ENCODE data around the gene EHF. TPM values are rescaled to one million over a fixed set of nuclear protein-coding genes. Genes with fewer than 3 reads are reported as not detected.

The EHF gene
- polyA plus RNA-seq, 1 donor from 2014 or later = 0.17 TPM

- H3K9me3 ChIP-seq (ENCODE audit: low read length) = no peaks in the 10 kb centered on the region
- TF ChIP-seq RAD21 (conservative IDR thresholded peaks at IDR 0.05) (no peak), POLR2AphosphoS5 (IDR thresholded peaks at IDR 0.05) (no peak), EZH2 (IDR thresholded peaks at IDR 0.05; ENCODE audit: borderline replicate concordance, insufficient read depth, low read length, poor library complexity, severe bottlenecking) (no peak), EP300 (conservative IDR thresholded peaks at IDR 0.05; ENCODE audit: poor library complexity, severe bottlenecking) (no peak), TAF1 (IDR thresholded peaks at IDR 0.05; ENCODE audit: low read depth) (no peak), MXI1 (conservative IDR thresholded peaks at IDR 0.05; ENCODE audit: poor library complexity, severe bottlenecking) (no peak), SMC3 (conservative IDR thresholded peaks at IDR 0.05; ENCODE audit: poor library complexity) (no peak), CTCF (IDR thresholded peaks at IDR 0.05; ENCODE audit: poor library complexity, severe bottlenecking) (no peak), REST (IDR thresholded peaks at IDR 0.05; ENCODE audit: borderline replicate concordance) (no peak)
- H3K4me2 ChIP-seq (ENCODE audit: low read length) = no peak overlapping the region
- H3K9me2 ChIP-seq (ENCODE audit: insufficient read depth, low read length) = no peaks in the 10 kb centered on the region
- no peak overlapping the region for H3K27ac ChIP-seq (ENCODE audit: low read length)
- no peak overlapping the region for H3K9ac ChIP-seq (ENCODE audit: low read length)
- no peaks in the 10 kb centered on the region for H3K79me2 ChIP-seq (replicated peaks; ENCODE audit: insufficient read depth, low read length)
- no peaks in the 10 kb centered on the region for H4K20me1 ChIP-seq (ENCODE audit: insufficient read depth)
- no peak overlapping the region for H3K4me3 ChIP-seq (ENCODE audit: low read length)
- no peaks in the 10 kb centered on the region for H3F3A ChIP-seq (ENCODE audit: insufficient read depth, low read length, poor library complexity, severe bottlenecking)
- H3K27me3 ChIP-seq (ENCODE audit: insufficient read depth, low read depth, low read length) = no peaks in the 10 kb centered on the region
- H3K36me3 ChIP-seq (ENCODE audit: insufficient read depth, low read length) = no peaks in the 10 kb centered on the region
- no peak overlapping the region for H2AFZ ChIP-seq (ENCODE audit: low read depth, low read length)
Measured at GRCh38 chr11:34648036-34648435, 27.1 kb downstream of the EHF start.

GRCh38 chr11:34649597-34649996 is 28.7 kb downstream of the EHF start:
- Histone ChIP-seq H3K9ac (ENCODE audit: low read length) (no peak overlapping the region), H3F3A (ENCODE audit: insufficient read depth, low read length, poor library complexity, severe bottlenecking) (no peaks in the 10 kb centered on the region), H3K4me2 (ENCODE audit: low read length) (no peak overlapping the region), H3K9me3 (ENCODE audit: low read length) (no peaks in the 10 kb centered on the region), H3K27me3 (ENCODE audit: insufficient read depth, low read depth, low read length) (no peaks in the 10 kb centered on the region), H3K36me3 (ENCODE audit: insufficient read depth, low read length) (no peaks in the 10 kb centered on the region), H2AFZ (ENCODE audit: low read depth, low read length) (no peak overlapping the region), H3K9me2 (ENCODE audit: insufficient read depth, low read length) (no peaks in the 10 kb centered on the region), H3K79me2 (replicated peaks; ENCODE audit: insufficient read depth, low read length) (no peaks in the 10 kb centered on the region), H3K27ac (ENCODE audit: low read length) (no peak overlapping the region), H4K20me1 (ENCODE audit: insufficient read depth) (no peaks in the 10 kb centered on the region), H3K4me3 (ENCODE audit: low read length) (no peak overlapping the region)
- TF ChIP-seq POLR2AphosphoS5 (IDR thresholded peaks at IDR 0.05) = no peak
- no peak for TF ChIP-seq EZH2 (IDR thresholded peaks at IDR 0.05; ENCODE audit: borderline replicate concordance, insufficient read depth, low read length, poor library complexity, severe bottlenecking)
- TF ChIP-seq TAF1 (IDR thresholded peaks at IDR 0.05; ENCODE audit: low read depth) = no peak
- TF ChIP-seq SMC3 (conservative IDR thresholded peaks at IDR 0.05; ENCODE audit: poor library complexity) = no peak
- no peak for TF ChIP-seq CTCF (IDR thresholded peaks at IDR 0.05; ENCODE audit: poor library complexity, severe bottlenecking)
- TF ChIP-seq REST (IDR thresholded peaks at IDR 0.05; ENCODE audit: borderline replicate concordance) = no peak
- no peak for TF ChIP-seq MXI1 (conservative IDR thresholded peaks at IDR 0.05; ENCODE audit: poor library complexity, severe bottlenecking)
- no peak for TF ChIP-seq EP300 (conservative IDR thresholded peaks at IDR 0.05; ENCODE audit: poor library complexity, severe bottlenecking)
- no peak for TF ChIP-seq RAD21 (conservative IDR thresholded peaks at IDR 0.05)
